Keratinocyte (primary cell): Measurements from ENCODE around the gene TGFB1I1.

Experiments used
- EZH2 ChIP-seq: IDR thresholded peaks from one replicate; pipeline ENCODE4 v1.6.1; 2012; ENCODE audit warnings: inconsistent platforms, mild to moderate bottlenecking, low read length, moderate library complexity
- TF ChIP-seq, protein P1 (sequence below), 3 experiments: IDR thresholded peaks in 1 of 3; conservative IDR thresholded peaks in 1 of 3; optimal IDR thresholded peaks in 1 of 3; 2 replicates in 2 of 3; 3 replicates in 1 of 3; pipeline versions ENCODE3 to v1.5.1; 2011; ENCODE audit warnings: low read length in 3 of 3, mild to moderate bottlenecking in 3 of 3, moderate library complexity in 2 of 3, control low read depth in 1 of 3, inconsistent platforms in 1 of 3; ENCODE audit not compliant: insufficient read depth in 2 of 3; ENCODE audit errors: extremely low read depth in 1 of 3

DNA sequence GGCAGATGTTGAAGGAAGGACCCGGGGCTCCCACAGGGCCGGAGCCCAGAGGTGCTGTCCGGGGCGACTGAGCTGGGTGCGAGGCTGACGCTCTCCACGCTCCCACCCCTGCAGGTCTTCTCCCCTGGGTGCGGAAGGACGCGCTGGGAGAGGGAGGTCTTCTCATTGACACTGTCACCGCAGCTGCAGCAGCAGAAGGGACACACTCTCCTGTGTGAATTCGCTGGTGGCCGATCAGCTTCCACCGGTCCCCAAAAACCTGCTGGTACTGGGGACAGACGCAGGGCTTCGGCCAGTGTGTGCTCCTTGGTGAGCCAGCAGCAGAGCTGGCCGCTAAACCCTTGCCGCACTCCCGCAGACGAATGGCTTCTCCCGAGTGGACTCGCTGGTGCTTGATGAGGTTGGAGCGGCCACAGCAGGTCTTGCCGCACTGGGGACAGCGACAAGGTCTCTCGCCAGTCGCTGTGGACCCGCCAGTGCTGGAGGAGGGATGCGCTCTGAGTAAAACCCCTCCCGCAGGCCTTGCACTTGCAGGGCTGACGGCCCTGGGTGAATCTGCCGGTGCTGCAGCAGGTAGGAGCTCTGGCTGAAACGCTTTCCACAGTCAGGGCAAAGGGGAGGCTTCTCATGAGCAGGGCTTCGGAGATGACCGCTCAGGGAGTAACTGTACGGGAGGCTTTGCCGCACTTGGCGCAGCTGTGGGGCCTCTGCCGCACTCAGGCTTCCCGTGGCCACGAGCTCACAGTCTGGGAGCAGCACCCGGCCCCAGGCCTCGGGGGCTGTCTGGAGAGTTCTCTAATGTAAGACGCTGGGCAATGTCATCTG lies 35.5 kb upstream of the TGFB1I1 start:
- TF ChIP-seq, protein P1, sequence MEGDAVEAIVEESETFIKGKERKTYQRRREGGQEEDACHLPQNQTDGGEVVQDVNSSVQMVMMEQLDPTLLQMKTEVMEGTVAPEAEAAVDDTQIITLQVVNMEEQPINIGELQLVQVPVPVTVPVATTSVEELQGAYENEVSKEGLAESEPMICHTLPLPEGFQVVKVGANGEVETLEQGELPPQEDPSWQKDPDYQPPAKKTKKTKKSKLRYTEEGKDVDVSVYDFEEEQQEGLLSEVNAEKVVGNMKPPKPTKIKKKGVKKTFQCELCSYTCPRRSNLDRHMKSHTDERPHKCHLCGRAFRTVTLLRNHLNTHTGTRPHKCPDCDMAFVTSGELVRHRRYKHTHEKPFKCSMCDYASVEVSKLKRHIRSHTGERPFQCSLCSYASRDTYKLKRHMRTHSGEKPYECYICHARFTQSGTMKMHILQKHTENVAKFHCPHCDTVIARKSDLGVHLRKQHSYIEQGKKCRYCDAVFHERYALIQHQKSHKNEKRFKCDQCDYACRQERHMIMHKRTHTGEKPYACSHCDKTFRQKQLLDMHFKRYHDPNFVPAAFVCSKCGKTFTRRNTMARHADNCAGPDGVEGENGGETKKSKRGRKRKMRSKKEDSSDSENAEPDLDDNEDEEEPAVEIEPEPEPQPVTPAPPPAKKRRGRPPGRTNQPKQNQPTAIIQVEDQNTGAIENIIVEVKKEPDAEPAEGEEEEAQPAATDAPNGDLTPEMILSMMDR (optimal IDR thresholded peaks at IDR 0.05 in 1 of 3, IDR thresholded peaks at IDR 0.05 in 1 of 3, conservative IDR thresholded peaks at IDR 0.05 in 1 of 3; ENCODE audit: extremely low read depth in 1 of 3, insufficient read depth in 2 of 3, low read length in 3 of 3), result no peak
- no peak for TF ChIP-seq EZH2
